Osteocyte (in vitro differentiated cells): ENCODE data around the gene MFN2. TPM values are rescaled to one million over a fixed set of nuclear protein-coding genes. Genes with fewer than 3 reads are reported as not detected.

Source experiments
- DNase-seq: peaks from one replicate; pipeline ENCODE4 v3.0.0; 2021; ENCODE audit warnings: mixed read lengths; ENCODE audit not compliant: unreplicated experiment; ENCODE audit errors: extremely low spot score
- H3K27ac Mint-ChIP-seq: one replicate; pipeline ENCODE4 v1.8.0; 2021; ENCODE audit warnings: mild to moderate bottlenecking, mixed read lengths; ENCODE audit not compliant: unreplicated experiment
- H3K27me3 Mint-ChIP-seq: one replicate; pipeline ENCODE4 v1.8.0; 2021; ENCODE audit warnings: mixed read lengths; ENCODE audit not compliant: unreplicated experiment
- H3K36me3 Mint-ChIP-seq: one replicate; pipeline ENCODE4 v1.8.0; 2021; ENCODE audit warnings: mixed read lengths; ENCODE audit not compliant: unreplicated experiment
- H3K4me1 Mint-ChIP-seq: one replicate; pipeline ENCODE4 v1.8.0; 2021; ENCODE audit warnings: mixed read lengths; ENCODE audit not compliant: unreplicated experiment
- H3K4me3 Mint-ChIP-seq: one replicate; pipeline ENCODE4 v1.8.0; 2021; ENCODE audit warnings: mild to moderate bottlenecking, moderate library complexity, mixed read lengths; ENCODE audit not compliant: unreplicated experiment
- H3K9me3 Mint-ChIP-seq: one replicate; pipeline ENCODE4 v1.8.0; 2021; ENCODE audit warnings: mixed read lengths; ENCODE audit not compliant: unreplicated experiment
- CTCF ChIP-seq: fragments of 200-600 bp; sonication (generic); IDR thresholded peaks from 2 replicates; pipeline ENCODE4 v1.5.0; 2021; ENCODE audit warnings: antibody characterized with exemption, mild to moderate bottlenecking, moderate library complexity
- total RNA-seq: library from RNA; stranded (reverse); gene quantifications from 2 replicates; pipeline ENCODE4 v1.2.1, GENCODE V29; 2021

Gene MFN2
- total RNA-seq, 1 donor from 2014 or later: 69.2 TPM

- DNase-seq: no peak
- Mint-ChIP-seq H3K9me3 (no peaks in the 10 kb centered on the region), H3K4me1 (peaks cover 34% of the 10 kb centered on the region), H3K4me3 (peak overlapping the region; percentile 35), H3K36me3 (peaks cover 29% of the 10 kb centered on the region), H3K27me3 (no peaks in the 10 kb centered on the region), H3K27ac (peak overlapping the region; percentile 70)
- no peak for TF ChIP-seq CTCF
These were observed 5.6 kb downstream of the MFN2 start for GRCh38 chr1:11985851-11986250.

- Mint-ChIP-seq H3K36me3 (peaks cover 40% of the 10 kb centered on the region), H3K4me3 (no peak overlapping the region), H3K9me3 (no peaks in the 10 kb centered on the region), H3K4me1 (peaks cover 16% of the 10 kb centered on the region), H3K27me3 (no peaks in the 10 kb centered on the region), H3K27ac (no peak overlapping the region)
- no peak for TF ChIP-seq CTCF
- no peak for DNase-seq
These were observed 9.4 kb downstream of the MFN2 start for GRCh38 chr1:11989669-11990068.

GRCh38 chr1:11990303-11991032 lies 10.2 kb downstream of the MFN2 start:
- no peak overlapping the region for H3K27ac Mint-ChIP-seq
- H3K36me3 Mint-ChIP-seq: peaks cover 46% of the 10 kb centered on the region
- no peak overlapping the region for H3K4me3 Mint-ChIP-seq
- H3K9me3 Mint-ChIP-seq: no peaks in the 10 kb centered on the region
- peaks cover 10% of the 10 kb centered on the region for H3K4me1 Mint-ChIP-seq
- no peak for TF ChIP-seq CTCF
- DNase-seq: no peak
- no peaks in the 10 kb centered on the region for H3K27me3 Mint-ChIP-seq

- H3K4me3 Mint-ChIP-seq: no peak overlapping the region
- no peak overlapping the region for H3K27ac Mint-ChIP-seq
- TF ChIP-seq CTCF: no peak
- DNase-seq: no peak
- no peaks in the 10 kb centered on the region for H3K9me3 Mint-ChIP-seq
- H3K27me3 Mint-ChIP-seq: no peaks in the 10 kb centered on the region
- H3K4me1 Mint-ChIP-seq: no peaks in the 10 kb centered on the region
- H3K36me3 Mint-ChIP-seq: peaks cover 57% of the 10 kb centered on the region
These were observed 11.9 kb downstream of the MFN2 start for GRCh38 chr1:11991969-11992676.

GRCh38 chr1:11997081-11997850 lies 17.0 kb downstream of the MFN2 start:
- no peaks in the 10 kb centered on the region for H3K27me3 Mint-ChIP-seq
- H3K36me3 Mint-ChIP-seq: peaks cover 57% of the 10 kb centered on the region

More at GRCh38 chr1:11997081-11997850, 17.0 kb downstream of the MFN2 start:
- H3K27ac Mint-ChIP-seq: no peak overlapping the region
- no peak for DNase-seq
- no peaks in the 10 kb centered on the region for H3K9me3 Mint-ChIP-seq
- no peaks in the 10 kb centered on the region for H3K4me1 Mint-ChIP-seq
- no peak for TF ChIP-seq CTCF
- H3K4me3 Mint-ChIP-seq: no peak overlapping the region
